ENCODE results near the gene LRRC72.

LRRC72 gene

DNA sequence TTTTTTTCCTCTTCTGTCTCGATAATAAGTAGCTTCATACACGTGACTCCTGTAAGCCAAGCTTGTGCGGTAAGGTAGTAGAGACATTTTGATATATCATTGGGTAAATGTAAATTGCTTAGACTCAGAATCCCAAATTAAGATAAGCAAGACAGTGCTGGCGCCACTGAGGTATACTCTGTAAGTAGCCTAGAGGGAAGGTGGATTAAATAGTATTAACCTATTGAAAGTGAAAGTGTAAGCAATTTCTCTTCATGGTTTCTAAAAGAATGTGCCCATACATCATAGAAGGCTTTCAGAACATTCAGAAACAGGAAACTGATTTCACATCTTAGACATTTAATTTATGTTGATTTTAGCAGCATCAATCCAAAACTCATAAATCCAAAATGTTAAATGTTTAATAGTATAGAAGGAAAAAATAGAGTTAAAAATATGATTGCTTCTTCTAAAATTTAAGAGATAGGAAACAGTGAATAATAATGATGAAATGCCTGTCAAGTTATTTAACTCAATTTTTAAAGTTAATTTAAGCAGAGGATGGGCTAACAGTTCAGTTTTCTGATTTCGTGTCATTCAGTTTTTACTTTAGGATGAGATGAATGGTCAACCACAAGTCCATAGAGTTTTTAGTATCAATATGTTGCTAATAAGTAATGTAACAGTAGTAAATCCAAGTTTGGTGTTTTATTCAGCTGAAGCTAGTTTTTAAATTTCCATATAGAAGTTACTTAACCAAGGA is 36.8 kb downstream of the LRRC72 start:
- Histone ChIP-seq H3K27ac (no peak overlapping the region), H3K9ac (no peak overlapping the region), H3K36me3 (no peaks in the 10 kb centered on the region), H3K4me3 (no peak overlapping the region), H3K27me3 (no peaks in the 10 kb centered on the region), H4K20me1 (no peaks in the 10 kb centered on the region), H3K9me3 (replicated peaks in 1 of 11) (no peaks in the 10 kb centered on the region), H3K4me2 (peak overlapping the region; percentile 17 to 47 (median 41); a peak in 18 of 22 replicates), H3K4me1 (peaks cover 0 to 15% (median 5%) of the 10 kb centered on the region in 10 experiments; a peak in 11 of 20 replicates)
- no peak for TF ChIP-seq Cebpa-rat (IDR thresholded peaks at IDR 0.05)

- Histone ChIP-seq H3K4me3 (no peak overlapping the region), H4K20me1 (no peaks in the 10 kb centered on the region), H3K27ac (no peak overlapping the region), H3K4me1 (peaks cover 0 to 15% (median 5%) of the 10 kb centered on the region in 10 experiments; a peak in 11 of 20 replicates), H3K9me3 (replicated peaks in 1 of 11) (no peaks in the 10 kb centered on the region), H3K9ac (no peak overlapping the region), H3K36me3 (no peaks in the 10 kb centered on the region), H3K27me3 (no peaks in the 10 kb centered on the region), H3K4me2 (peak overlapping the region in 3 of 11 experiments; percentile 28 to 42 (median 34); a peak in 8 of 22 replicates)
- TF ChIP-seq Cebpa-rat (IDR thresholded peaks at IDR 0.05) = no peak
Observed at GRCh38 chr7:16564023-16564380, 37.4 kb downstream of the LRRC72 start.

DNA sequence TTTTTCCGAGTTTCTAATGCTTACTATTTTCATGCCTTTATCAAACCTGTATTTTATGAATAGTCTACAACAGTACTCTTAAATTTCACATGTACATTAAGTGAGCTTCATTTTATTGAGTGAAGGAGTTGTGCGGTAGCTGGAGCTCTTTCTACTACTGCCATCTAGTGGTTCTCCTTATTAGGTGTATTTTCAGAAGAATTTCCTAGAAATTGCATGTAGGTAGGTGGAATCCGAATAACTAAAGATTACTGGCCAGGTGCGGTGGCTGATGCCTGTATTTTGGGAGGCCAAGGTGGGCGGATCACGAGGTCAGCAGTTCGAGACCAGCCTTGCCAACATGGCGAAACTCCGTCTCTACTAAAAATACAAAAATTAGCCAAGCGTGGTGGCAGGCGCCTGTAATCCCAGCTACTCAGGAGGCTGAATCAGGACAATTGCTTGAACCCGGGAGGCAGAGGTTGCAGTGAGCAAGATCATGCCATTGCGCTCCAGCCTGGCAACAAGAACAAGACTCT is 38.3 kb downstream of the LRRC72 start:
- H3K4me3 ChIP-seq = no peak overlapping the region

GRCh38 chr7:16571941-16572340 is 45.3 kb downstream of the LRRC72 start:
- TF ChIP-seq Cebpa-rat (IDR thresholded peaks at IDR 0.05) = no peak
- Histone ChIP-seq H3K4me3 (no peak overlapping the region), H3K4me1 (no peaks in the 10 kb centered on the region), H3K27me3 (no peaks in the 10 kb centered on the region), H3K9me3 (replicated peaks in 1 of 11) (no peaks in the 10 kb centered on the region), H3K36me3 (no peaks in the 10 kb centered on the region), H3K4me2 (no peak overlapping the region), H3K9ac (no peak overlapping the region), H4K20me1 (no peaks in the 10 kb centered on the region), H3K27ac (no peak overlapping the region)

More for the DNA sequence above, 38.3 kb downstream of the LRRC72 start:
- TF ChIP-seq Cebpa-rat (IDR thresholded peaks at IDR 0.05) = no peak
- no peaks in the 10 kb centered on the region for H4K20me1 ChIP-seq
- H3K4me1 ChIP-seq = peaks cover 0 to 15% (median 5%) of the 10 kb centered on the region in 10 experiments; a peak in 11 of 20 replicates
- no peak overlapping the region for H3K4me2 ChIP-seq
- no peaks in the 10 kb centered on the region for H3K9me3 ChIP-seq (replicated peaks in 1 of 11)
- no peak overlapping the region for H3K9ac ChIP-seq
- no peaks in the 10 kb centered on the region for H3K27me3 ChIP-seq
- no peaks in the 10 kb centered on the region for H3K36me3 ChIP-seq
- H3K27ac ChIP-seq = no peak overlapping the region

- no peak for TF ChIP-seq Cebpa-rat (IDR thresholded peaks at IDR 0.05)
- no peaks in the 10 kb centered on the region for H3K36me3 ChIP-seq
- no peak overlapping the region for H3K4me2 ChIP-seq
- H4K20me1 ChIP-seq = no peaks in the 10 kb centered on the region
- H3K27ac ChIP-seq = no peak overlapping the region
- no peaks in the 10 kb centered on the region for H3K27me3 ChIP-seq
- H3K4me3 ChIP-seq = no peak overlapping the region
- H3K9me3 ChIP-seq (replicated peaks in 1 of 11) = no peaks in the 10 kb centered on the region
- H3K4me1 ChIP-seq = no peaks in the 10 kb centered on the region
- H3K9ac ChIP-seq = no peak overlapping the region
Observed at GRCh38 chr7:16579216-16579615, 52.6 kb downstream of the LRRC72 start.

- no peaks in the 10 kb centered on the region for H4K20me1 ChIP-seq
- H3K36me3 ChIP-seq = no peaks in the 10 kb centered on the region
- H3K4me1 ChIP-seq = no peaks in the 10 kb centered on the region; a peak in 1 of 20 replicates
- H3K27ac ChIP-seq = no peak overlapping the region
- no peak overlapping the region for H3K9ac ChIP-seq
- no peak overlapping the region for H3K4me2 ChIP-seq
- peaks cover 0 to 2% (median 0%) of the 10 kb centered on the region in 11 experiments; a peak in 2 of 22 replicates for H3K27me3 ChIP-seq
- no peak overlapping the region for H3K4me3 ChIP-seq
- no peak for TF ChIP-seq Cebpa-rat (IDR thresholded peaks at IDR 0.05)
- peaks cover 0 to 10% (median 0%) of the 10 kb centered on the region in 11 experiments; a peak in 3 of 22 replicates for H3K9me3 ChIP-seq (replicated peaks in 1 of 11)
Observed at GRCh38 chr7:16581286-16581685, 54.7 kb downstream of the LRRC72 start.

GRCh38 chr7:16583834-16584233 is 57.2 kb downstream of the LRRC72 start:
- Histone ChIP-seq H3K9ac (no peak overlapping the region), H4K20me1 (no peaks in the 10 kb centered on the region), H3K27ac (no peak overlapping the region), H3K9me3 (replicated peaks in 1 of 11) (peaks cover 0 to 12% (median 0%) of the 10 kb centered on the region in 11 experiments; a peak in 3 of 22 replicates), H3K4me2 (no peak overlapping the region), H3K27me3 (peaks cover 0 to 3% (median 0%) of the 10 kb centered on the region in 11 experiments; a peak in 2 of 22 replicates), H3K4me1 (peaks cover 0 to 5% (median 0%) of the 10 kb centered on the region in 10 experiments; a peak in 4 of 20 replicates), H3K36me3 (no peaks in the 10 kb centered on the region), H3K4me3 (no peak overlapping the region)
- TF ChIP-seq Cebpa-rat (IDR thresholded peaks at IDR 0.05) = no peak

- Histone ChIP-seq H4K20me1 (no peaks in the 10 kb centered on the region), H3K4me3 (no peak overlapping the region), H3K36me3 (no peaks in the 10 kb centered on the region), H3K9ac (no peak overlapping the region), H3K27me3 (peaks cover 0 to 3% (median 0%) of the 10 kb centered on the region in 11 experiments; a peak in 2 of 22 replicates), H3K9me3 (replicated peaks in 1 of 11) (peaks cover 0 to 12% (median 0%) of the 10 kb centered on the region in 11 experiments; a peak in 3 of 22 replicates), H3K4me2 (no peak overlapping the region; a peak in 1 of 22 replicates), H3K4me1 (peaks cover 0 to 10% (median 6%) of the 10 kb centered on the region in 10 experiments; a peak in 11 of 20 replicates), H3K27ac (no peak overlapping the region)
- TF ChIP-seq Cebpa-rat (IDR thresholded peaks at IDR 0.05) = no peak
Observed at GRCh38 chr7:16585540-16585939, 58.9 kb downstream of the LRRC72 start.

DNA sequence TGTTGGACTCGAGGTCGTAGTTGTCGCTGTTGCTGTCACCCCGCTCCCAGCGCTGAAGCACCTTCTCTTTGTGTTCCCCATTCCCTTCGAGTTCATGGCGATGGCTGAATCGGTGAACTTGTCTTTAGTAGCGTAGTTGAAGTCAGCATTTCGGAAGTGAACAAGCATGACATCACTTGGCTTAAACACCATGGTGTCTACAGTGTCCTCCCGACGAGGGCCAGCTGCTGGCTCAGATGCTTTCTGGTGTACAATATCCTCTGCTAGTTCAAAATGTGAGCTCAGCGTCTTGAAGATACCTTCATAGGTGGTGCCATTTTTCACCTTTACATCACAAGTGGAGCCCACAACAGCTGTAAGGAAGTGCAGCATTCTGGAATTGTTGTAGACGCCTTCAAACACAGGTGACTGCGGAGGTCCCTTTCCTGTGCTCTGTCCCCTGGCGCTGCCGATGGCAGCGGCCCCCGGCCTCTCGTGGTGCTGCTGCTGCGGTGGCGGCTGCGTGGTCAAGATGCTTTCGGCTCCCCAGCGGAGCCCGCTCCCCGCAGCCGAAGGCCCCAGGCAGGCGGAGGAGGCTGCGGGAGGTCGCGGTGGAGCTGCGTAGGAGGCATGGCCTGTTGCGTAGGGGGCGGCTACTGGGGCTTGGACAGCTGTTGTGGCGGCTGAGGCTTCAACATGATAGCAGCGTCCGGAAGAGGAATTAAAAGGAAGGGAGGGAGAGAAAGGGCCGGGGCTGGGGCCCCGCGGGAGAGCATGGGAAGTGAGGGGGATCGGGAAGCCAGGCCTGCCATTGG is 59.7 kb downstream of the LRRC72 start:
- H3K27me3 ChIP-seq = peaks cover 0 to 3% (median 0%) of the 10 kb centered on the region in 11 experiments; a peak in 2 of 22 replicates
- no peak overlapping the region for H3K27ac ChIP-seq
- H3K9ac ChIP-seq = no peak overlapping the region
- peak overlapping the region in 2 of 10 experiments; percentile 26 to 47; a peak in 3 of 20 replicates for H3K4me3 ChIP-seq
- peaks cover 0 to 12% (median 0%) of the 10 kb centered on the region in 11 experiments; a peak in 3 of 22 replicates for H3K9me3 ChIP-seq (replicated peaks in 1 of 11)
- peak overlapping the region; percentile 49 to 63 (median 58); a peak in 20 of 22 replicates for H3K4me2 ChIP-seq
- H3K4me1 ChIP-seq = peaks cover 0 to 10% (median 6%) of the 10 kb centered on the region in 10 experiments; a peak in 11 of 20 replicates
- H4K20me1 ChIP-seq = no peaks in the 10 kb centered on the region
- TF ChIP-seq Cebpa-rat (IDR thresholded peaks at IDR 0.05) = no peak
- no peaks in the 10 kb centered on the region for H3K36me3 ChIP-seq
